ENCODE data around the gene PHF24.

GRCh38 chr9:34999576-34999975, 41.5 kb downstream of the PHF24 start:
- no peak for TF ChIP-seq CTCF (IDR thresholded peaks at IDR 0.05)
- no peak for TF ChIP-seq TAF1 (IDR thresholded peaks at IDR 0.05; ENCODE audit: borderline replicate concordance, low read depth, low read length)

Data from SK-N-SH (cell line).